ENCODE results near the gene ABTB2.

The ABTB2 gene

DNA sequence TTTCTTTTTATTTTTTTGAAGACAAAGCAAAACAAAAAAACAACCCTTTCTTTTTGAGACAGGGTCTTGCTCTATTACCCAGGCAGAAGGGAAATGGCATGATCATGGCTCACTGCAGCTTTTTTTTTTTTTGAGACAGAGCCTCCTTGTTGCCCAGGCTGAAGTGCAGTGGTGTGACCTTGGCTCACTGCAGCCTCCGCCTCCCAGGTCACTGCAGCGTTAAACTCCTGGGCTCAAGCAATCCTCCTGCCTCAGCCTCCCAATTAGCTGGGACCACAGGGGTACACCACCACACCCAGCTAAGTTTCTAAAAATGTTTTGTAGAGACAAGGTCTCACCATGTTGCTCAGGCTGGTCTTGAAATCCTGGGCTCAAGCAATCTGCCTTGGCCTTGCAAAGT is 124.6 kb downstream of the ABTB2 start:
- TF ChIP-seq, protein P1, sequence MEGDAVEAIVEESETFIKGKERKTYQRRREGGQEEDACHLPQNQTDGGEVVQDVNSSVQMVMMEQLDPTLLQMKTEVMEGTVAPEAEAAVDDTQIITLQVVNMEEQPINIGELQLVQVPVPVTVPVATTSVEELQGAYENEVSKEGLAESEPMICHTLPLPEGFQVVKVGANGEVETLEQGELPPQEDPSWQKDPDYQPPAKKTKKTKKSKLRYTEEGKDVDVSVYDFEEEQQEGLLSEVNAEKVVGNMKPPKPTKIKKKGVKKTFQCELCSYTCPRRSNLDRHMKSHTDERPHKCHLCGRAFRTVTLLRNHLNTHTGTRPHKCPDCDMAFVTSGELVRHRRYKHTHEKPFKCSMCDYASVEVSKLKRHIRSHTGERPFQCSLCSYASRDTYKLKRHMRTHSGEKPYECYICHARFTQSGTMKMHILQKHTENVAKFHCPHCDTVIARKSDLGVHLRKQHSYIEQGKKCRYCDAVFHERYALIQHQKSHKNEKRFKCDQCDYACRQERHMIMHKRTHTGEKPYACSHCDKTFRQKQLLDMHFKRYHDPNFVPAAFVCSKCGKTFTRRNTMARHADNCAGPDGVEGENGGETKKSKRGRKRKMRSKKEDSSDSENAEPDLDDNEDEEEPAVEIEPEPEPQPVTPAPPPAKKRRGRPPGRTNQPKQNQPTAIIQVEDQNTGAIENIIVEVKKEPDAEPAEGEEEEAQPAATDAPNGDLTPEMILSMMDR (IDR thresholded peaks at IDR 0.05; ENCODE audit: extremely low read depth, missing control alignments) = no peak
- no peak for DNase-seq (ENCODE audit: low spot score)

DNA sequence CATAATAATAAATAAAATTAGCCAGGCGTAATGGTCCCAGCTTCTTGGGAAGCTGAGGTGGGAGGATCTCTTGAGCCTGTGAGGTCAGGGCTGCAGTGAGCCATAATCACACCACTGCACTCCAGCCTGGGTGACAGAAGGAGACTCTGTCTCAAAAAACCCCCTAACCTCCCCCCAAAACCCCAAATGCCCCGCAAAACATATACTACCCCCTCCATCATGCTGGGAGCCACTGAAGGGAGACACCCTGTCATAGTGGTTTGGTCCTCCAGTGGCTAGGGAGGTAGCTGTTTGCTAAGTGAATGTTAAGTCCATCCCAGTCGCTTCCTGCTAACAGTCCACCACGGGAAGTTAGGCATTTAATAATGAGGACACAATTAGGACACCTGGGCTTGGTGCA is 125.0 kb downstream of the ABTB2 start:
- TF ChIP-seq, protein P1 (IDR thresholded peaks at IDR 0.05; ENCODE audit: extremely low read depth, missing control alignments) = no peak
- DNase-seq (ENCODE audit: low spot score) = no peak

DNA sequence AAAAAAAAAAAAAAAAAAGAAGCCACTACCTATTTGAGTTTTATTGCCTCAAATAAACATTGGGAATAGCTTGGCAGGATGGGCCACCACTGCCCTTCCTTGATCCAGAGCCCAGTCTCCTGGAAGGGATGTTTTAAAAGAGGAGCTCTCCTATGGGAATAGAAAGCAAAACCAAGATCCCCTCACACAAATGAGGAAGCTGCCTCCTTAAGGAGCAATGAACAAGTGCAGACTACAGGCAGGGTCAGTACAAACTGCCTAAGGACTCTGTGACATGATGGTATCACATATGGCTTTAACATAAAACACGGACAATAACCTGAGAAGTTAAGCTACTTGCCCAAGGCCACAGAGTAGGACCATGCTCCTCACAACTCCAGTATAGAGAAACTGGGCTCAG is 131.6 kb downstream of the ABTB2 start:
- no peak for DNase-seq (ENCODE audit: low spot score)
- TF ChIP-seq, protein P1 (IDR thresholded peaks at IDR 0.05; ENCODE audit: extremely low read depth, missing control alignments) = no peak

DNA sequence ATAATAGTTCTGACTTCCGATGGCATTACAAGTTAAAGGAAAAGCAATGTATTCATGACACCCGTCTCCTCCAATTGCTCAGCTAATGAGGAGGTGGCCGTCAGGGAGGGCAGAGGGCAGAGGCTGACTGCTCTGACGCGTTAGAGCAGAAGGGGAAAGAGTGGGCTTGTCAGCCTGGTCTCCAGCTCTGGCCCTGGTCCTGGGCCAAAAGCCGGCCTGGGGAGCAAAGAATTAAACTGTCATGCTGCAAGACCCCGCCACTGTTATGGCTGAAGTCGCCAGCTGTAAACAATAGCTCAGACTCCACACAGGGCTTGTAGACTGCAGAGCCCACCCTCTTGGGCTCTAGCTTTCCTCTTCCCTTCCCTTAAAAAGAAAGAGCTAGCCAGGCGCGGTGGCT is 132.7 kb downstream of the ABTB2 start:
- DNase-seq (ENCODE audit: low spot score) = no peak
- TF ChIP-seq, protein P1 (IDR thresholded peaks at IDR 0.05; ENCODE audit: extremely low read depth, missing control alignments) = no peak

DNA sequence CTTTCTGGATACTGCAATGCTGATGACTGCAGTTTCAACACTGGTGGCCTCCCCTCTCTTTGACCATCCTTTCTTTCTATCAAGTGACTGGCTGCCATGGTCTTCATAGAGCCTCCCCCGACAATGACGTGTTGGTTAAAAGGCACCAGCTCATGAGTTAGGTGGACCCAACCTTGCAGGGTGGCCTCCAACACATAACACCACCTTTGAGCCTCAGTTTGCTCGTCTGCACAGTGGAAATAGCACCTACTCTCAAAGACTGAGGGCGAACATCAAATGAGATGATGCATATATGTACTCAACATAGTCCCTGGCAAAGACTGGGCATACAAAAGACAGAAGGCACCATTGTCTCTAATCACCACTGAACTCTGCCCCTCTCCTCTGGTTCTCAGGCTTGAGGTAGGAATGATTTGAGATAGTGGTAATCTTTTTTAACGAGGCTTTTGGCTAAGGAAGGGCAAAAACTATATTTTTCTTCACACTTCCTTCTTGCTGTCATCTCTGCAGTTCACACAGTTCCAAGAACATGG is 133.3 kb downstream of the ABTB2 start:
- TF ChIP-seq, protein P1 (IDR thresholded peaks at IDR 0.05; ENCODE audit: extremely low read depth, missing control alignments) = no peak

DNA sequence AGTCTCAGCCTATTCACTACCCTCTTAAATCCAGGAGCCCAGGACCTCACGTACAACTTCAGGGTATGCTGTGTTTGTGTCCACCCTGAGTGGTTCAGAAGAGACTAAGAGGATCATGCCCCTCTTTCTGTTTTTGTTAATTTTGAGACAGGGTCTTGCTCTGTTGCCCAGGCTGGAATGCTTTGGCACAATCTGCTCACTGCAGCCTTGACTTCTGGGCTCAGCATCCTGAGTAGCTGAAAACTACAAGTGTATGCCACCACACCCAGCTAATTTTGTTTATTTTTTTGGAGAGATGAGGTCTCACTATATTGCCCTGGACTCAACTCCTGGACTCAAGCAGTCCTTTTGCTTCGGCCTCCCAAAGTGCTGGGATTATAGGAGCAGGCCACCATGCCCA is 133.9 kb downstream of the ABTB2 start:
- TF ChIP-seq, protein P1 (IDR thresholded peaks at IDR 0.05; ENCODE audit: extremely low read depth, missing control alignments) = no peak
- no peak for DNase-seq (ENCODE audit: low spot score)

More for the DNA sequence above, 133.3 kb downstream of the ABTB2 start:
- DNase-seq (ENCODE audit: low spot score) = no peak

DNA sequence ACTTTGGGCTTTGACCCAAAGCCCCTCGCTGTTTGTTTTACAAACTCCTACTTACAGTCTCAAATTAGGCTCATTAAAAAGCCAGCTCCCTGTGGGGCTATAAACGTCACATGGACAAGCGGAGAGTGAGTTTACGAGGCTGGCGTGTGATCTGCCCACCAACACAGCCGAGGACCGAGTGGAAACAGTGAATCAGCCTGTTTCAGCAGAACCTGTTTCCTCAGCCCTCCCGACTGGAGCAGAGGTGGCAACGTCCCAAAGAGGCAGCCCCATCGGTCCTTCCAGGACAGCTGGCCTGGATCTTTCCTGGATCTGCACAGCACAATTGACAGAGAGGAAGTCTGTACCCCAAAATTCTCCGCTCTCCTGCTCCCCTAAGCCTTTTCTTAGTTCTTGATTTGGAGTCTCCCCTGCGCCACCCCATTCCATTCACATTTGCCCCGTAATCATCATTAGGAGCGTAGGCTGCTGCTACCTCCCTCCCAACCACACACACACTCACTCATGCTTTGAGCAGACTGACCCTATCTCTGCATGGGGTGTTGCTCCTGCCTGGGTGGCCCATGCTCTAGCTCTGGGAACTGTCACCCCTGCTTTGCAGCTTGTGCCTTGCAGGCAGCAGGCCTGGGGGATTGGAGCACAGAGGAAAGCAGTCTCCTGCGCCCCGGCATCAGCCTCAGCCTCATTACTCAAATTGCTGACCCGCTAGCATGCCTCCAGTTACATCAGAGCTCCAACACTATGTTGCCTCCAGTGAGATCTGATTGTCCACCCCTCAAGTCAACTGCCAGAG is 134.6 kb downstream of the ABTB2 start:
- TF ChIP-seq, protein P1 (IDR thresholded peaks at IDR 0.05; ENCODE audit: extremely low read depth, missing control alignments) = no peak
- DNase-seq (ENCODE audit: low spot score) = no peak

Measured in GM20000 (cell line).